Trophoblast cell (in vitro differentiated cells and primary cell): ENCODE results near the gene PITPNM3.

Source experiments
- DNase-seq, 2 donors: peaks; one replicate each; pipeline ENCODE4 v3.0.0-alpha.2; 2016
- H2AFZ ChIP-seq: 2 replicates; pipeline ENCODE4 v1.6.1; 2013; ENCODE audit warnings: low read length, moderate library complexity, mild to moderate bottlenecking; ENCODE audit not compliant: insufficient read depth, poor library complexity
- H2AK5ac ChIP-seq: 2 replicates; pipeline ENCODE4 v1.6.1; 2013; ENCODE audit warnings: mild to moderate bottlenecking, low read length
- H2BK120ac ChIP-seq: 2 replicates; pipeline ENCODE4 v1.6.1; 2013; ENCODE audit warnings: low read length, mild to moderate bottlenecking, moderate library complexity; ENCODE audit not compliant: insufficient read depth, poor library complexity
- H2BK12ac ChIP-seq: 2 replicates; pipeline ENCODE4 v1.6.1; 2013; ENCODE audit warnings: mild to moderate bottlenecking, low read length, moderate library complexity
- H2BK5ac ChIP-seq: 2 replicates; pipeline ENCODE4 v1.6.1; 2013; ENCODE audit warnings: low read length, low read depth, moderate library complexity, mild to moderate bottlenecking; ENCODE audit not compliant: poor library complexity
- H3K14ac ChIP-seq: 2 replicates; pipeline ENCODE4 v1.6.1; 2013; ENCODE audit warnings: mild to moderate bottlenecking, low read length
- H3K18ac ChIP-seq: 2 replicates; pipeline ENCODE4 v1.6.1; 2013; ENCODE audit warnings: mild to moderate bottlenecking, low read length
- H3K23ac ChIP-seq: 2 replicates; pipeline ENCODE4 v1.6.1; 2013; ENCODE audit warnings: low read length
- H3K27ac ChIP-seq: 2 replicates; pipeline ENCODE4 v1.5.1; 2013; ENCODE audit warnings: low read depth, mild to moderate bottlenecking, inconsistent platforms, low read length, moderate library complexity
- H3K27me3 ChIP-seq: 2 replicates; pipeline ENCODE4 v1.6.1; 2013; ENCODE audit warnings: inconsistent platforms, mild to moderate bottlenecking, low read length, moderate library complexity; ENCODE audit not compliant: insufficient read depth
- H3K36me3 ChIP-seq, 2 experiments: 1 replicate in 1 of 2; 2 replicates in 1 of 2; pipeline ENCODE4 v1.6.1; 2013; ENCODE audit warnings: low read length in 2 of 2, mild to moderate bottlenecking in 2 of 2, moderate library complexity in 1 of 2; ENCODE audit not compliant: insufficient read depth in 2 of 2, control insufficient read depth in 1 of 2
- H3K4ac ChIP-seq: 2 replicates; pipeline ENCODE4 v1.6.1; 2013; ENCODE audit warnings: low read depth, mild to moderate bottlenecking, low read length, moderate library complexity
- H3K4me1 ChIP-seq, 2 experiments: 1 replicate in 1 of 2; 2 replicates in 1 of 2; pipeline ENCODE4 v1.6.1; 2013; ENCODE audit warnings: low read length in 2 of 2, mild to moderate bottlenecking in 2 of 2, moderate library complexity in 1 of 2; ENCODE audit not compliant: insufficient read depth in 2 of 2, control insufficient read depth in 1 of 2
- H3K4me2 ChIP-seq: 2 replicates; pipeline ENCODE4 v1.6.1; 2013; ENCODE audit warnings: inconsistent platforms, mild to moderate bottlenecking, low read length, moderate library complexity
- H3K4me3 ChIP-seq: 2 replicates; pipeline ENCODE4 v1.5.1; 2013; ENCODE audit warnings: mild to moderate bottlenecking, low read depth, low read length, inconsistent platforms
- H3K79me1 ChIP-seq: one replicate; pipeline ENCODE4 v1.6.1; 2013; ENCODE audit warnings: low read length
- H3K79me2 ChIP-seq: 2 replicates; pipeline ENCODE4 v1.6.1; 2013; ENCODE audit warnings: low read length, mild to moderate bottlenecking; ENCODE audit not compliant: control insufficient read depth, insufficient read depth, poor library complexity
- H3K9ac ChIP-seq: 2 replicates; pipeline ENCODE4 v1.6.1; 2013; ENCODE audit warnings: mild to moderate bottlenecking, low read length
- H3K9me3 ChIP-seq: 2 replicates; pipeline ENCODE4 v1.6.1; 2013; ENCODE audit warnings: low read depth, mild to moderate bottlenecking, control low read depth, inconsistent platforms, low read length; ENCODE audit not compliant: insufficient read depth
- H4K12ac ChIP-seq: 2 replicates; pipeline ENCODE4 v1.6.1; 2013; ENCODE audit warnings: low read depth, mild to moderate bottlenecking, low read length, moderate library complexity
- H4K8ac ChIP-seq: 2 replicates; pipeline ENCODE4 v1.6.1; 2013; ENCODE audit warnings: low read depth, mild to moderate bottlenecking, low read length, moderate library complexity
- H4K91ac ChIP-seq: one replicate; pipeline ENCODE4 v1.6.1; 2013; ENCODE audit warnings: low read depth, mild to moderate bottlenecking, low read length, moderate library complexity
- WGBS: extraction: QIAGEN DNeasy Blood & Tissue Kit; methylation state at CpG from one replicate; pipeline ENCODE4 v1.1.7; 2013; ENCODE audit warnings: missing lambda C conversion rate; ENCODE audit not compliant: insufficient read length, insufficient coverage; ENCODE audit errors: extremely low coverage; 5-methylcytosine and 5-hydroxymethylcytosine counted together

PITPNM3 gene

GRCh38 chr17:6450926-6451832 is 105.2 kb downstream of the PITPNM3 start:
- Histone ChIP-seq H3K79me1 (no peaks in the 10 kb centered on the region), H3K36me3 (peaks cover 12 to 16% of the 10 kb centered on the region in 2 experiments), H2AK5ac (no peak overlapping the region), H3K4me2 (no peak overlapping the region), H3K18ac (no peak overlapping the region), H3K27ac (no peak overlapping the region), H3K4ac (no peak overlapping the region), H3K14ac (no peak overlapping the region), H3K9ac (no peak overlapping the region), H3K4me1 (peaks cover 3 to 7% of the 10 kb centered on the region in 2 experiments), H4K91ac (no peak overlapping the region), H3K4me3 (no peak overlapping the region), H4K12ac (no peak overlapping the region), H3K79me2 (no peaks in the 10 kb centered on the region), H2BK5ac (no peak overlapping the region), H3K23ac (no peak overlapping the region), H2BK12ac (no peak overlapping the region), H3K9me3 (no peaks in the 10 kb centered on the region), H2BK120ac (no peak overlapping the region), H2AFZ (no peak overlapping the region), H3K27me3 (peaks cover 5% of the 10 kb centered on the region), H4K8ac (no peak overlapping the region)
- no peak for DNase-seq
- WGBS, result no CpG with 5 or more reads among the region's 12 CpGs

GRCh38 chr17:6449307-6449706 is 107.0 kb downstream of the PITPNM3 start:
- no peak overlapping the region for H3K4me2 ChIP-seq
- H2BK12ac ChIP-seq, result no peak overlapping the region
- H2AK5ac ChIP-seq, result no peak overlapping the region
- H3K14ac ChIP-seq, result no peak overlapping the region
- H4K91ac ChIP-seq, result no peak overlapping the region
- no peaks in the 10 kb centered on the region for H3K9me3 ChIP-seq
- no peak overlapping the region for H3K4me3 ChIP-seq
- no peak overlapping the region for H2BK5ac ChIP-seq
- no CpG with 5 or more reads among the region's 6 CpGs for WGBS
- no peaks in the 10 kb centered on the region for H3K79me1 ChIP-seq
- no peaks in the 10 kb centered on the region for H3K27me3 ChIP-seq
- H4K12ac ChIP-seq, result no peak overlapping the region
- no peak for DNase-seq
- H4K8ac ChIP-seq, result no peak overlapping the region
- H3K79me2 ChIP-seq, result no peaks in the 10 kb centered on the region
- H2BK120ac ChIP-seq, result no peak overlapping the region
- H3K27ac ChIP-seq, result no peak overlapping the region
- H3K36me3 ChIP-seq, result peaks cover 12 to 16% of the 10 kb centered on the region in 2 experiments
- H3K4me1 ChIP-seq, result peaks cover 6 to 10% of the 10 kb centered on the region in 2 experiments
- no peak overlapping the region for H2AFZ ChIP-seq
- H3K18ac ChIP-seq, result no peak overlapping the region
- H3K4ac ChIP-seq, result no peak overlapping the region
- H3K23ac ChIP-seq, result no peak overlapping the region
- H3K9ac ChIP-seq, result no peak overlapping the region

- Histone ChIP-seq H3K36me3 (peaks cover 12 to 16% of the 10 kb centered on the region in 2 experiments), H3K79me2 (peaks cover 2% of the 10 kb centered on the region), H3K14ac (no peak overlapping the region), H3K4me3 (no peak overlapping the region), H2AFZ (no peak overlapping the region), H2BK5ac (no peak overlapping the region), H2BK12ac (no peak overlapping the region), H2BK120ac (no peak overlapping the region), H3K18ac (no peak overlapping the region), H2AK5ac (no peak overlapping the region), H3K9me3 (no peaks in the 10 kb centered on the region), H3K79me1 (peaks cover 3% of the 10 kb centered on the region), H4K91ac (no peak overlapping the region), H4K8ac (no peak overlapping the region), H3K27me3 (no peaks in the 10 kb centered on the region), H3K27ac (no peak overlapping the region), H3K23ac (no peak overlapping the region), H3K9ac (no peak overlapping the region), H3K4ac (no peak overlapping the region), H4K12ac (no peak overlapping the region), H3K4me1 (peaks cover 7 to 10% of the 10 kb centered on the region in 2 experiments), H3K4me2 (no peak overlapping the region)
- no peak for DNase-seq
- no CpG with 5 or more reads among the region's 6 CpGs for WGBS
Observed at GRCh38 chr17:6448473-6448872, 107.9 kb downstream of the PITPNM3 start.

GRCh38 chr17:6446516-6447100 is 109.7 kb downstream of the PITPNM3 start:
- Histone ChIP-seq H3K23ac (no peak overlapping the region), H2AK5ac (no peak overlapping the region)
- no CpG with 5 or more reads among the region's 9 CpGs for WGBS

More at GRCh38 chr17:6446516-6447100, 109.7 kb downstream of the PITPNM3 start:
- Histone ChIP-seq H3K4me3 (no peak overlapping the region), H3K36me3 (peaks cover 12 to 16% of the 10 kb centered on the region in 2 experiments), H4K8ac (no peak overlapping the region), H2BK5ac (no peak overlapping the region), H3K79me2 (peaks cover 2% of the 10 kb centered on the region), H3K9me3 (no peaks in the 10 kb centered on the region), H3K27ac (no peak overlapping the region), H3K9ac (no peak overlapping the region), H3K4ac (no peak overlapping the region), H3K27me3 (no peaks in the 10 kb centered on the region), H2BK12ac (no peak overlapping the region), H2AFZ (no peak overlapping the region), H3K18ac (no peak overlapping the region), H4K91ac (no peak overlapping the region), H3K14ac (no peak overlapping the region), H4K12ac (no peak overlapping the region), H2BK120ac (no peak overlapping the region), H3K79me1 (peaks cover 5% of the 10 kb centered on the region), H3K4me2 (no peak overlapping the region), H3K4me1 (peaks cover 9% of the 10 kb centered on the region in 2 experiments)
- no peak for DNase-seq
